Sciatic nerve (tissue), 2 donors: ENCODE measurements around the gene USP15. TPM values are rescaled to one million over a fixed set of nuclear protein-coding genes. Genes with fewer than 3 reads are reported as not detected.
"Not testable (repeated sequence)": the region's sequence is repeated elsewhere in the genome, so short reads cannot be mapped to it uniquely, and the experiment has no call there.

Source experiments
- ATAC-seq: fragments of 200-7000 bp; cut with Tn5 transposase; one replicate; pipeline ENCODE4 v1.9.1; 2020; ENCODE audit warnings: mild to moderate bottlenecking, moderate library complexity
- DNase-seq: peaks from one replicate; pipeline ENCODE4 v3.0.0-alpha.2; 2020; ENCODE audit warnings: low spot score
- intact Hi-C: fragments of 100-400 bp; cut with DNase I; formaldehyde crosslinking; loops from one replicate; pipeline ENCODE4 v1.14.2; 2022
- total RNA-seq: library from RNA; stranded (reverse); fragmentation: NEBNext Ultra II Directional; extraction: Animal tissue kit (Norgen Biotek cat#: 25700); gene quantifications from one replicate; pipeline ENCODE4 v1.2.1, GENCODE V29; 2021
- donor health status: DM: no; HTN: no; CAD: no.
- donor health status: DM: no; HTN: no; CAD: no.

The USP15 gene
- total RNA-seq, 1 donor from 2014 or later: 81.4 TPM

- intact Hi-C loops: no loop called here
- ATAC-seq: no peak
Observed at GRCh38 chr12:62403031-62403430, 142.8 kb downstream of the USP15 start.

DNA sequence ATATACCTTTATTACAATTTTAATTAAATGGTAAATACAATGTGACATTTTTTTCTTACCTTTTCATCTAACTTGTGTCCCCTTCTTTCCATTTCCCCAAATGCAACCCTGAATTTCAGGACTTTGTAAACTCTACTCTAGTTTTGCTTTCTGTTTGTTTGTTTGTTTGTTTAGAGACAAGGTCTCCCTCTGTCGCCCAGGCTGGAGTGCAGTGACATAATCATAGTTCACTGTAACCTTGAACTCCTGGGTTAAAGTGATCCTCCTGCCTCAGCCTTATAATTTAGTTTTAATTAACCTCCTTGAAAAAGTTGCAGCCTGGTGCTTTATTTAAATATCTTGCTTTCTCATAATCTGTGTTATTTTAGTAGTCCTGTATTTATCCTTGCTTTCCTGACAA is 147.4 kb downstream of the USP15 start:
- DNase-seq (no peak), ATAC-seq (no peak)
- intact Hi-C loops: no loop called here

More at GRCh38 chr12:62403031-62403430, 142.8 kb downstream of the USP15 start:
- DNase-seq: no peak

DNA sequence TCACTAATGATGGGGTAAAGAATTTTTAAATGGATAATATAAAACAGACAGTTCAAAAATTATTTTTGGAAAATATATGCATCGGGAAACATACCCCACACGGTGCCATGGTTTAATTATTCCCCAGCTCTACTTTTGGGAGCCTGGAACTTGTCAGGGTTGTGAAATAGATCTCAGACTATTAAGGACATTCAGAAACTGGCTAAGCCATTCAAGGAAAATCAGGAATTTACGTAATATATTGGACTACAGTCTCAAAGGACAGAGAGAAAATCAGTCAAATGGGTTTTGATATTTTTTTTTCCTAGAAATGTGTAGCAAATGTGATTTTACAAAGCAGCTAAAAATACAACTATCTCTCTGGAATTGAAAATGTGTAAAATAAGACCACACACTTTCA is 148.9 kb downstream of the USP15 start:
- DNase-seq (no peak), ATAC-seq (peak; percentile 66)
- intact Hi-C loops: no loop called here

DNA sequence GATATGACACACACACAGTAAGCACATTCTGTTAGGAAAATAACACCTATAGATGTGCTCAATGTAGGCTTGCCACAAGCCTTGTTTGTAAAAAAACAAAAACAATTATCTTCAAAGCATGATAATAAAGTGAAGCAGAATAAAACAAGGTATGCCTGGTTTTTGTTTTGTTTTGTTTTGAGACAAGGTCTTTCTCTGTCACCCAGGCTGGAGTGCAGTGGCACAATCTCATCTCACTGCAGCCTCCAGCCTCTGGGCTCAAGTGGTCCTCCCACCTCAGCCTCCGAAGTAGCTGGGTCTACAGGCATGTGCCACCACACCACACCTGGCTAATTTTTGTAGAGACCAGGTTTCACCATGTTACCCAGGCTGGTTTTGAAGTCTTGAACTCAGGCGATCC is 154.0 kb downstream of the USP15 start:
- intact Hi-C loops: no loop called here
- DNase-seq (no peak), ATAC-seq (no peak)

- no peak for DNase-seq
- ATAC-seq: no peak
- intact Hi-C loops: no loop called here
Observed at GRCh38 chr12:62426089-62426488, 165.9 kb downstream of the USP15 start.

DNA sequence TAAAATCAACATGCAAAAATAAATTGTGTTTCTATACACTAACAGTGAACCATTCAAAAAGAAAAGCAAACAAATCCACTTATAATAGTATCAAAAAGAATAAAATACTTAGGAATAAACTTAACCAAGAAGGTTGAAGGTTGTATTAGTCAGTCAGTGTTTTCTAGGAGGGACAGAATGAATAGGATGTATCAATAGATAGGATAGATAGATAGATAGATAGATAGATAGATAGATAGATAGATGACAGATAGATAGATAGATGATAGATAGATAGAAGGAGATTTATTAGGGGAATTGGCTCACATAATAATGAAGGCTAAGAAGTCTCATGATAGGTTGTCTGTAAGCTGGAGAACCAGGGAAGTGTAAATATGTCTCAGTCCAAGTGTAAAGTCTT is 169.3 kb downstream of the USP15 start:
- DNase-seq (no peak), ATAC-seq (no peak)
- intact Hi-C loops: no loop called here

- peak; percentile 49 for ATAC-seq
- intact Hi-C loops: loop anchor here (5.0 to 10.0 kb wide), 2 partner anchors 370 to 633 kb away; no protein-coding TSS in a partner anchor
- no peak for DNase-seq
Observed at GRCh38 chr12:62434494-62435302, 174.5 kb downstream of the USP15 start.

DNA sequence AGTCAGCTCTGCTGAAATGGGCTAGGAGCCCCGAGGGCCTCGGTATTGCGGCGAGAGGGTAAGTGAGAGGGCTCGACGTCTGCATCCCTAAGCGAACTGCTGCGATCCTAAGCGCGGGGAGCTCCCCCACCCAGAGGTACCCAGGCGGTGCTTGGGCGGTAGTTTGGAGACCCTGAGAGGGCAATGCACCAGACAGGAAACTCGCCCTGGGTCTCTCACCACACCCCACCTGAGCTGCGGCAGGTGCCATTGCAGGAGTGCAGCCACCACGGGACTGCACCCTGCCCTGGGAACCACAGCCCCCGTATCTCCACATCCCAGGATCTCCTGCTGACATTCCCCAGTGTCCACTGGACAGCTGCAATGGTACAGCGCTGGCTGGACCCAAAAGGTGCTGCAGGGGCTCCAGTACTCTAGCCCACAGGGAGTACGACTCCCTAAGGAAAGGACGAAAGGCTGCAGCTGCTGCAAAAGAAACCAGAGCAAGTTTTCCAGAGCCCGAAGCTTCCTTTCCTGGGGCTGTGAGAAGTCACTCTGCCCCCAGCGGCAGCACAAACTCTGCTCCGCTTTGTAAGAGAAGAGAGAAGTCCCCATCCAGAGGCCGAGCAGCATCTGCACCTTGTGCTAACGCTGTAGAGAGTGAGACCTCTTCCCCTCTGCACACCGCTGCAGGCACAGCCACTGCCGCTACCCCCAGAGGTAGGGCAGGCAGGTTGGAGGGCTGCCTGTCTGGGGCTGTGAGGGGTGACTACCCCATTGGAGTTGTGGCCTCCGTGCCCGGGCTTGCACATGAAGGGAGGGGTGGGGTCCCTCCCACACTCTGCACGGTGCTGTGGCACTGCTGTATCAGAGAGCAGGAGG is 175.3 kb downstream of the USP15 start:
- intact Hi-C loops: loop anchor here (10.0 kb wide), 1 partner anchor 369 kb away; no protein-coding TSS in a partner anchor
- DNase-seq (peak; percentile 65), ATAC-seq (peak; percentile 80)

GRCh38 chr12:62436164-62436503 is 175.9 kb downstream of the USP15 start:
- peak; percentile 9 for ATAC-seq
- intact Hi-C loops: loop anchor here (10.0 kb wide), 1 partner anchor 369 kb away; no protein-coding TSS in a partner anchor
- DNase-seq: no peak

GRCh38 chr12:62438098-62438692 is 178.0 kb downstream of the USP15 start:
- ATAC-seq (peak; percentile 53), DNase-seq (peak; percentile 61)
- intact Hi-C loops: loop anchor here (10.0 kb wide), 1 partner anchor 367 kb away; no protein-coding TSS in a partner anchor

GRCh38 chr12:62446754-62447452 is 186.7 kb downstream of the USP15 start:
- intact Hi-C loops: no loop called here
- ATAC-seq (no peak), DNase-seq (no peak)

GRCh38 chr12:62448436-62448835 is 188.2 kb downstream of the USP15 start:
- DNase-seq (no peak), ATAC-seq (no peak)
- intact Hi-C loops: no loop called here

GRCh38 chr12:62455429-62455828 is 195.2 kb downstream of the USP15 start:
- not testable (repeated sequence) for DNase-seq, ATAC-seq

GRCh38 chr12:62458626-62459025 is 198.4 kb downstream of the USP15 start:
- ATAC-seq: no peak
- no peak for DNase-seq
- intact Hi-C loops: no loop called here

More at GRCh38 chr12:62455429-62455828, 195.2 kb downstream of the USP15 start:
- intact Hi-C loops: not testable (repeated sequence)

GRCh38 chr12:62459976-62460375 is 199.8 kb downstream of the USP15 start:
- ATAC-seq (no peak), DNase-seq (no peak)
- intact Hi-C loops: no loop called here

DNA sequence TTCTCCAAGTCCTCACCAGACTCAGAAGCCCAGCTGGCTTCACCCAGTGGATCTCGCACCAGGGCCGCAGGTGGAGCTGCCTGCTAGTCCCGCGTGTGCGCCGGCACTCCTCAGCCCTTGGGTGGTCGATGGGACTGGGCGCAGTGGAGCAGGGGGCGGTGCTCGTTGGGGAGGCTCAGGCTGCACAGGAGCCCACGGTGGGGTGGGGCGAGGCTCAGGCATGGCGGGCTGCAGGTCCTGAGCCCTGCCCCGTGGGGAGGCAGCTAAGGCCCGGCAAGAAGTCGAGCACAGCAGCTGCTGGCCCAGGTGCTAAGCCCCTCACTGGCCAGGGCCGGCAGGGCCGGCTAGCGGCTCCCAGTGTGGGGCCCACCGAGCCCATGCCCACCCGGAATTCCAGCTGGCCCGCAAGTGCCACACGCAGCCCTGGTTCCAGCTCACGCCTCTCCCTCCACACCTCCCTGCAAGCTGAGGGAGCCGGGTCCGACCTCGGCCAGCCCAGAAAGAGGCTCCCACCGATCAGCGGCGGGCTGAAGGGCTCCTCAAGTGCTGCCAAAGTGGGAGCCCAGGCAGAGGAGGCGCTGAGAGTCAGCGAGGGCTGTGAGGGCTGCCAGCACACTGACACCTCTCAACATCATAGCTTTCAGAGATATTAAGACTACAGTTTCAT is 201.1 kb downstream of the USP15 start:
- intact Hi-C loops, ATAC-seq, DNase-seq: not testable (repeated sequence)

GRCh38 chr12:62463252-62463651 is 203.0 kb downstream of the USP15 start:
- ATAC-seq, DNase-seq, intact Hi-C loops: not testable (repeated sequence)
